H1 (cell line): Measurements from ENCODE around the gene ELL2. TPM values are rescaled to one million over a fixed set of nuclear protein-coding genes. Genes with fewer than 3 reads are reported as not detected.

Experiments used
- CTCF ChIA-PET: fragments of 300-600 bp; sonication (Branson Sonifier 250); formaldehyde crosslinking; loops from one replicate; lab custom pipeline; 2021; ENCODE audit not compliant: partially characterized antibody; lab: Charles Lee
- POLR2A ChIA-PET: fragments of 300-600 bp; sonication (Branson Sonifier 250); formaldehyde crosslinking; loops from one replicate; lab custom pipeline; 2021; ENCODE audit warnings: inconsistent platforms; ENCODE audit not compliant: partially characterized antibody; lab: Charles Lee
- DNase-seq, 2 experiments: peaks; one replicate each; pipeline versions ENCODE4 v3.0.0 to v3.0.0-alpha.2; 2010 to 2022; ENCODE audit warnings: low spot score in 2 of 2, low read depth in 1 of 2, mixed read lengths in 1 of 2
- FAIRE-seq: peaks from 2 replicates; lab custom pipeline; 2011; peaks lifted over from hg19 to GRCh38; lab: Jason Lieb, UNC
- H2AFZ ChIP-seq: 2 replicates; pipeline ENCODE4 v1.8.1; 2012; ENCODE audit warnings: low read length, inconsistent platforms
- H2AK5ac ChIP-seq: 2 replicates; pipeline ENCODE4 v1.6.1; 2013; ENCODE audit warnings: low read depth, low read length
- H2BK120ac ChIP-seq: replicated peaks from 2 replicates; pipeline ENCODE3; 2013; ENCODE audit warnings: low read depth, low read length, inconsistent platforms
- H2BK12ac ChIP-seq: 2 replicates; pipeline ENCODE4 v1.6.1; 2013; ENCODE audit warnings: low read depth, low read length
- H2BK15ac ChIP-seq: 2 replicates; pipeline ENCODE4 v1.6.1; 2013; ENCODE audit warnings: low read length
- H2BK20ac ChIP-seq: 2 replicates; pipeline ENCODE4 v1.6.1; 2013; ENCODE audit warnings: low read length
- H2BK5ac ChIP-seq: 2 replicates; pipeline ENCODE4 v1.6.1; 2013; ENCODE audit warnings: low read depth, low read length
- H3K14ac ChIP-seq: 2 replicates; pipeline ENCODE4 v1.6.1; 2013; ENCODE audit warnings: inconsistent platforms; ENCODE audit not compliant: insufficient read length
- H3K18ac ChIP-seq: 2 replicates; pipeline ENCODE4 v1.6.1; 2013; ENCODE audit warnings: low read length; ENCODE audit errors: extremely low read depth
- H3K23ac ChIP-seq: 2 replicates; pipeline ENCODE4 v1.6.1; 2013; ENCODE audit warnings: inconsistent platforms; ENCODE audit not compliant: insufficient read length
- H3K23me2 ChIP-seq: 2 replicates; pipeline ENCODE4 v1.6.1; 2013; ENCODE audit warnings: low read depth, low read length
- H3K27ac ChIP-seq: 2 replicates; pipeline ENCODE4 v1.6.1; 2011; ENCODE audit warnings: low read depth, low read length, inconsistent platforms
- H3K27me3 ChIP-seq, 4 experiments: replicated peaks in 1 of 4; 1 replicate in 1 of 4; 2 replicates in 3 of 4; pipeline versions ENCODE4 v1.6.1 to v1.8.1; 2011 to 2013; ENCODE audit warnings: low read length in 3 of 4, mild to moderate bottlenecking in 3 of 4, inconsistent platforms in 2 of 4, mixed read lengths in 2 of 4, moderate library complexity in 1 of 4; ENCODE audit not compliant: control insufficient read depth in 3 of 4, insufficient read depth in 3 of 4; ENCODE audit errors: extremely low read depth in 1 of 4
- H3K36me3 ChIP-seq, 4 experiments: 2 replicates each; pipeline versions ENCODE4 v1.6.1 to v1.8.1; 2011 to 2013; ENCODE audit warnings: mild to moderate bottlenecking in 4 of 4, low read length in 3 of 4, moderate library complexity in 2 of 4, control low read depth in 1 of 4, inconsistent platforms in 1 of 4; ENCODE audit not compliant: insufficient read depth in 4 of 4, control insufficient read depth in 2 of 4
- H3K4ac ChIP-seq: replicated peaks from 2 replicates; pipeline ENCODE3; 2013; ENCODE audit warnings: low read length, low read depth, mixed read lengths, inconsistent platforms; ENCODE audit not compliant: insufficient read length
- H3K4me1 ChIP-seq, 4 experiments: replicated peaks in 1 of 4; 1 replicate in 1 of 4; 2 replicates in 3 of 4; pipeline versions ENCODE4 v1.6.1 to v1.8.1; 2011 to 2013; ENCODE audit warnings: low read length in 3 of 4, inconsistent platforms in 2 of 4, mixed read lengths in 1 of 4; ENCODE audit not compliant: insufficient read depth in 4 of 4, control insufficient read depth in 3 of 4
- H3K4me2 ChIP-seq, 2 experiments: 2 replicates each; pipeline versions ENCODE4 v1.6.1 to v1.8.1; 2011 to 2013; ENCODE audit warnings: low read depth in 2 of 2, low read length in 2 of 2, control low read depth in 1 of 2, inconsistent platforms in 1 of 2, mild to moderate bottlenecking in 1 of 2; ENCODE audit not compliant: insufficient read depth in 1 of 2
- H3K4me3 ChIP-seq, 4 experiments: fragments of 200-600, 300-600 bp in 1 of 4; sonication (generic), shearing (Covaris generic), sonication (Bioruptor Twin) in 1 of 4; 2 replicates each; pipeline versions ENCODE4 v1.5.1 to v1.8.1; 2011 to 2016; ENCODE audit warnings: low read length in 4 of 4, low read depth in 3 of 4, control low read depth in 2 of 4, inconsistent platforms in 2 of 4, mild to moderate bottlenecking in 2 of 4, mixed read lengths in 1 of 4, moderate library complexity in 1 of 4; ENCODE audit not compliant: insufficient read depth in 2 of 4; ENCODE audit errors: extremely low read depth in 1 of 4
- H3K56ac ChIP-seq: replicated peaks from 2 replicates; pipeline ENCODE3; 2013; ENCODE audit warnings: low read depth, mild to moderate bottlenecking, mixed read lengths, low read length, inconsistent platforms; ENCODE audit not compliant: insufficient read length
- H3K79me1 ChIP-seq: 2 replicates; pipeline ENCODE4 v1.6.1; 2013; ENCODE audit warnings: low read depth, low read length, control low read depth
- H3K79me2 ChIP-seq, 2 experiments: 2 replicates each; pipeline versions ENCODE4 v1.6.1 to v1.8.1; 2012 to 2013; ENCODE audit warnings: low read length in 2 of 2, mild to moderate bottlenecking in 2 of 2, inconsistent platforms in 1 of 2; ENCODE audit not compliant: insufficient read depth in 2 of 2, control insufficient read depth in 1 of 2
- H3K9ac ChIP-seq, 4 experiments: replicated peaks in 1 of 4; 1 replicate in 1 of 4; 2 replicates in 3 of 4; pipeline versions ENCODE4 v1.6.1 to v1.8.1; 2011 to 2013; ENCODE audit warnings: low read depth in 3 of 4, low read length in 3 of 4, control low read depth in 2 of 4, mild to moderate bottlenecking in 2 of 4, moderate library complexity in 2 of 4, inconsistent platforms in 1 of 4; ENCODE audit errors: extremely low read depth in 1 of 4
- H3K9me3 ChIP-seq, 2 experiments: 2 replicates each; pipeline versions ENCODE4 v1.6.1 to v1.8.1; 2012 to 2013; ENCODE audit warnings: mild to moderate bottlenecking in 2 of 2, moderate library complexity in 2 of 2, control low read depth in 1 of 2, inconsistent platforms in 1 of 2, low read depth in 1 of 2, low read length in 1 of 2, mixed read lengths in 1 of 2; ENCODE audit not compliant: insufficient read depth in 2 of 2
- H4K20me1 ChIP-seq, 2 experiments: replicated peaks in 1 of 2; 2 replicates each; pipeline versions ENCODE3 to v1.8.1; 2011 to 2013; ENCODE audit warnings: inconsistent platforms in 2 of 2, low read length in 2 of 2, mild to moderate bottlenecking in 1 of 2; ENCODE audit not compliant: insufficient read depth in 2 of 2, control insufficient read depth in 1 of 2
- H4K5ac ChIP-seq: 2 replicates; pipeline ENCODE4 v1.6.1; 2013; ENCODE audit warnings: low read length, low read depth, mixed read lengths, inconsistent platforms; ENCODE audit not compliant: insufficient read length
- H4K8ac ChIP-seq: 2 replicates; pipeline ENCODE4 v1.8.0; 2013; ENCODE audit warnings: mild to moderate bottlenecking, moderate library complexity, low read length, inconsistent platforms; ENCODE audit not compliant: insufficient read depth; ENCODE audit errors: extremely low read depth
- H4K91ac ChIP-seq: replicated peaks from 2 replicates; pipeline ENCODE3; 2013; ENCODE audit warnings: low read length, mixed read lengths, inconsistent platforms; ENCODE audit not compliant: insufficient read length
- CHD2 ChIP-seq: IDR thresholded peaks from 2 replicates; pipeline ENCODE4 v1.6.1; 2012; ENCODE audit warnings: low read length, improper control_type of control experiment
- E2F6 ChIP-seq: IDR thresholded peaks from 2 replicates; pipeline ENCODE4 v1.6.1; 2012; ENCODE audit warnings: inconsistent platforms
- HDAC2 ChIP-seq, 2 experiments: fragments of 300-600 bp in 1 of 2; sonication (generic) in 1 of 2; IDR thresholded peaks; 2 replicates each; pipeline ENCODE4 v1.6.1; 2011 to 2012; ENCODE audit warnings: low read depth in 2 of 2, low read length in 2 of 2, mild to moderate bottlenecking in 2 of 2, moderate library complexity in 2 of 2, borderline replicate concordance in 1 of 2, inconsistent platforms in 1 of 2
- RBBP5 ChIP-seq: IDR thresholded peaks from 2 replicates; pipeline ENCODE4 v1.7.1; 2012; ENCODE audit warnings: low read depth, mild to moderate bottlenecking, inconsistent platforms, low read length, moderate library complexity, borderline replicate concordance
- SIRT6 ChIP-seq: IDR thresholded peaks from one replicate; pipeline ENCODE4 v1.7.1; 2012; ENCODE audit warnings: low read length, inconsistent platforms
- SP4 ChIP-seq: IDR thresholded peaks from 2 replicates; pipeline ENCODE4 v1.6.1; 2012; ENCODE audit warnings: low read length, inconsistent platforms
- WGBS, 2 experiments: shearing (Covaris generic) in 1 of 2; methylation state at CpG; one replicate each; pipeline versions ENCODE4 v1.1.6 to v1.1.7; 2013 to 2015; ENCODE audit warnings: low lambda C conversion rate in 2 of 2, mixed read lengths in 2 of 2, inconsistent platforms in 1 of 2, low coverage in 1 of 2, missing lambda C conversion rate in 1 of 2; ENCODE audit not compliant: insufficient replicate concordance in 2 of 2, insufficient coverage in 1 of 2, insufficient read length in 1 of 2; ENCODE audit errors: extremely low coverage in 1 of 2, missing lambda C conversion rate in 1 of 2; 5-methylcytosine and 5-hydroxymethylcytosine counted together
- polyA plus RNA-seq, 7 experiments: library from polyadenylated mRNA; depleted of rRNA in 3 of 7; stranded (reverse) in 5 of 7; unstranded in 2 of 7; fragments of >200 nt in 5 of 7; fragments of 200-250 nt in 2 of 7; gene quantifications; 1 replicate in 5 of 7; 2 replicates in 1 of 7; 4 replicates in 1 of 7; pipeline versions ENCODE4 v1.2.1 to v1.2.3, GENCODE V29; 2011 to 2013; ENCODE audit warnings: missing spikeins in 2 of 7, mixed read lengths in 2 of 7
- total RNA-seq: library from RNA; stranded (reverse); fragmentation: NEBNext Ultra II Directional; extraction: Animal tissue kit (Norgen Biotek cat#: 25700); gene quantifications from 2 replicates; pipeline ENCODE4 v1.2.1, GENCODE V29; 2021
- TF ChIP-seq, protein P1 (sequence below): IDR thresholded peaks from 2 replicates; pipeline ENCODE4 v1.6.1; 2012; ENCODE audit warnings: low read length, inconsistent platforms

The ELL2 gene
- total and polyA plus RNA-seq, 2 of the 8 experiments (the other 6 are each of a cell fraction or from before 2014, with no cell fraction given): 6.3 to 29.4 TPM

- Histone ChIP-seq H3K79me2 (no peaks in the 10 kb centered on the region), H3K23me2 (no peaks in the 10 kb centered on the region), H4K5ac (no peak overlapping the region), H3K56ac (no peak overlapping the region), H2BK5ac (no peak overlapping the region), H3K4me2 (no peak overlapping the region), H2AFZ (no peak overlapping the region), H3K23ac (no peak overlapping the region), H4K20me1 (no peaks in the 10 kb centered on the region), H3K18ac (no peak overlapping the region), H3K4ac (no peak overlapping the region), H2BK12ac (no peak overlapping the region), H2BK15ac (no peak overlapping the region), H3K36me3 (no peaks in the 10 kb centered on the region), H3K79me1 (no peaks in the 10 kb centered on the region), H3K14ac (no peak overlapping the region), H4K8ac (no peak overlapping the region), H3K9ac (no peak overlapping the region), H4K91ac (no peak overlapping the region), H3K9me3 (no peaks in the 10 kb centered on the region), H2BK120ac (no peak overlapping the region), H2BK20ac (no peak overlapping the region), H3K4me1 (no peaks in the 10 kb centered on the region; a peak in 1 of 7 replicates), H3K27ac (no peak overlapping the region), H3K4me3 (no peak overlapping the region), H2AK5ac (no peak overlapping the region), H3K27me3 (no peaks in the 10 kb centered on the region)
- POLR2A ChIA-PET: no interaction called here
- DNase-seq (no peak), FAIRE-seq (no peak)
- WGBS, 2 experiments: 97% methylated on average over 4 of the region's 4 CpGs; no CpG with 5 or more reads in 1 of the 2 experiments
- CTCF ChIA-PET: interaction anchor here (0.7 to 1.9 kb wide), 5 partner anchors 9 to 454 kb away, joined by 3 to 8 read pairs (median 4); no protein-coding TSS in a partner anchor
- no peak for TF ChIP-seq SIRT6
- no peak for TF ChIP-seq E2F6
- TF ChIP-seq CHD2: no peak
- TF ChIP-seq, protein P1, sequence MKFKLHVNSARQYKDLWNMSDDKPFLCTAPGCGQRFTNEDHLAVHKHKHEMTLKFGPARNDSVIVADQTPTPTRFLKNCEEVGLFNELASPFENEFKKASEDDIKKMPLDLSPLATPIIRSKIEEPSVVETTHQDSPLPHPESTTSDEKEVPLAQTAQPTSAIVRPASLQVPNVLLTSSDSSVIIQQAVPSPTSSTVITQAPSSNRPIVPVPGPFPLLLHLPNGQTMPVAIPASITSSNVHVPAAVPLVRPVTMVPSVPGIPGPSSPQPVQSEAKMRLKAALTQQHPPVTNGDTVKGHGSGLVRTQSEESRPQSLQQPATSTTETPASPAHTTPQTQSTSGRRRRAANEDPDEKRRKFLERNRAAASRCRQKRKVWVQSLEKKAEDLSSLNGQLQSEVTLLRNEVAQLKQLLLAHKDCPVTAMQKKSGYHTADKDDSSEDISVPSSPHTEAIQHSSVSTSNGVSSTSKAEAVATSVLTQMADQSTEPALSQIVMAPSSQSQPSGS: no peak
- no peak for TF ChIP-seq RBBP5
- no peak for TF ChIP-seq HDAC2 (IDR thresholded peaks at IDR 0.05; ENCODE audit: borderline replicate concordance in 1 of 2, low read depth in 2 of 2, low read length in 2 of 2)
- no peak for TF ChIP-seq SP4
These were observed 78.2 kb downstream of the ELL2 start for GRCh38 chr5:95883185-95884016.
